ACHN (cell line): Measurements from ENCODE around the gene SLAMF8.

Experiments
- DNase-seq: peaks from one replicate; pipeline ENCODE4 v3.0.0-alpha.2; 2015
- in situ Hi-C: cut with HindIII; loops from 2 replicates; pipeline ENCODE4 v1.10.0; 2017; ENCODE audit warnings: low sequenced_read_pairs, low pct_ligation_motif_present, low pct_unique_long_range_greater_than_20kb

Gene SLAMF8

GRCh38 chr1:159862031-159862430 lies 35.4 kb downstream of the SLAMF8 start:
- in situ Hi-C loops: no loop called here
- DNase-seq: no peak

- in situ Hi-C loops: no loop called here
- DNase-seq: no peak
These were observed 35.9 kb downstream of the SLAMF8 start, which contains the start of gene VSIG8 for GRCh38 chr1:159862557-159862956. Gene VSIG8, minus strand, starts transcription at chr1:159862657. Its CDS starts 136 bp downstream, at chr1:159862521.

- in situ Hi-C loops: no loop called here
- DNase-seq: no peak
These were observed 37.6 kb downstream of the SLAMF8 start for GRCh38 chr1:159864262-159864661.

GRCh38 chr1:159866066-159866465 lies 39.4 kb downstream of the SLAMF8 start:
- DNase-seq: no peak
- in situ Hi-C loops: no loop called here

- in situ Hi-C loops: no loop called here
- no peak for DNase-seq
These were observed 40.4 kb downstream of the SLAMF8 start for GRCh38 chr1:159866905-159867663.

- DNase-seq: peak; percentile 61
- in situ Hi-C loops: no loop called here
These were observed 41.0 kb downstream of the SLAMF8 start for GRCh38 chr1:159867664-159868026.

- in situ Hi-C loops: no loop called here
- DNase-seq: no peak
These were observed 42.1 kb downstream of the SLAMF8 start for GRCh38 chr1:159868766-159869165.

- in situ Hi-C loops: no loop called here
- peak; percentile 32 for DNase-seq
These were observed 42.5 kb downstream of the SLAMF8 start for GRCh38 chr1:159869173-159869572.

GRCh38 chr1:159869607-159870006 lies 42.9 kb downstream of the SLAMF8 start:
- DNase-seq: no peak
- in situ Hi-C loops: no loop called here

- in situ Hi-C loops: no loop called here
- no peak for DNase-seq
These were observed 44.0 kb downstream of the SLAMF8 start for GRCh38 chr1:159870704-159871103.

GRCh38 chr1:159872891-159873290 lies 46.2 kb downstream of the SLAMF8 start:
- DNase-seq: no peak
- in situ Hi-C loops: no loop called here

GRCh38 chr1:159873530-159874143 lies 47.0 kb downstream of the SLAMF8 start:
- DNase-seq: no peak
- in situ Hi-C loops: no loop called here

GRCh38 chr1:159877695-159878444 lies 51.2 kb downstream of the SLAMF8 start:
- DNase-seq: no peak
- in situ Hi-C loops: loop anchor here (25.0 kb wide), 1 partner anchor 91 kb away; the partner anchor contains the start of gene DUSP23

GRCh38 chr1:159879136-159879535 lies 52.5 kb downstream of the SLAMF8 start:
- in situ Hi-C loops: loop anchor here (25.0 kb wide), 1 partner anchor 92 kb away; the partner anchor contains the start of gene DUSP23

GRCh38 chr1:159879977-159880376 lies 53.3 kb downstream of the SLAMF8 start:
- DNase-seq: peak; percentile 29
- in situ Hi-C loops: loop anchor here (25.0 kb wide), 1 partner anchor 93 kb away; the partner anchor contains the start of gene DUSP23

More at GRCh38 chr1:159879136-159879535, 52.5 kb downstream of the SLAMF8 start:
- no peak for DNase-seq

GRCh38 chr1:159880430-159880829 lies 53.8 kb downstream of the SLAMF8 start:
- DNase-seq: no peak
- in situ Hi-C loops: loop anchor here (25.0 kb wide), 1 partner anchor 93 kb away; the partner anchor contains the start of gene DUSP23

- peak; percentile 99 for DNase-seq
- in situ Hi-C loops: loop anchor here (25.0 kb wide), 1 partner anchor 95 kb away; the partner anchor contains the start of gene DUSP23
These were observed 55.2 kb downstream of the SLAMF8 start for GRCh38 chr1:159881622-159882526.

- in situ Hi-C loops: loop anchor here (25.0 kb wide), 1 partner anchor 95 kb away; the partner anchor contains the start of gene DUSP23
- no peak for DNase-seq
These were observed 55.8 kb downstream of the SLAMF8 start for GRCh38 chr1:159882527-159882862.
